H9 (cell line): ENCODE results near the gene ARMC2. TPM values are rescaled to one million over a fixed set of nuclear protein-coding genes. Genes with fewer than 3 reads are reported as not detected.

Experiments
- DNase-seq: peaks from one replicate; pipeline ENCODE4 v3.0.0-alpha.2; 2017
- H2AFZ ChIP-seq: one replicate; pipeline ENCODE4 v1.6.1; 2013; ENCODE audit warnings: mild to moderate bottlenecking, low read length, control low read depth, moderate library complexity
- H2AK5ac ChIP-seq: 2 replicates; pipeline ENCODE4 v1.6.1; 2013; ENCODE audit warnings: low read length, control low read depth, mixed read lengths; ENCODE audit not compliant: insufficient read length
- H2BK120ac ChIP-seq: one replicate; pipeline ENCODE4 v1.6.1; 2013; ENCODE audit warnings: low read depth, mild to moderate bottlenecking, low read length, control low read depth, inconsistent platforms; ENCODE audit not compliant: poor library complexity, severe bottlenecking
- H2BK12ac ChIP-seq: 2 replicates; pipeline ENCODE4 v1.6.1; 2013; ENCODE audit warnings: low read length, control low read depth, mixed read lengths, low read depth; ENCODE audit not compliant: insufficient read length
- H2BK15ac ChIP-seq: 2 replicates; pipeline ENCODE4 v1.6.1; 2013; ENCODE audit warnings: low read depth, low read length, control low read depth
- H2BK20ac ChIP-seq: one replicate; pipeline ENCODE4 v1.6.1; 2013; ENCODE audit warnings: low read depth, mild to moderate bottlenecking, low read length, control low read depth, inconsistent platforms; ENCODE audit not compliant: poor library complexity, severe bottlenecking
- H2BK5ac ChIP-seq: 2 replicates; pipeline ENCODE4 v1.6.1; 2013; ENCODE audit warnings: low read length, control low read depth, mixed read lengths; ENCODE audit not compliant: insufficient read length
- H3K14ac ChIP-seq: 2 replicates; pipeline ENCODE4 v1.6.1; 2013; ENCODE audit warnings: low read length, control low read depth; ENCODE audit not compliant: insufficient read depth
- H3K18ac ChIP-seq: 2 replicates; pipeline ENCODE4 v1.6.1; 2013; ENCODE audit warnings: low read depth, mild to moderate bottlenecking, mixed read lengths, low read length, control low read depth; ENCODE audit not compliant: insufficient read length
- H3K23ac ChIP-seq: 2 replicates; pipeline ENCODE4 v1.6.1; 2013; ENCODE audit warnings: low read length, control low read depth, mixed read lengths, low read depth; ENCODE audit not compliant: insufficient read length
- H3K23me2 ChIP-seq: 2 replicates; pipeline ENCODE4 v1.6.1; 2013; ENCODE audit warnings: low read depth, mild to moderate bottlenecking, mixed read lengths, low read length, control low read depth; ENCODE audit not compliant: insufficient read length, poor library complexity, severe bottlenecking
- H3K27ac ChIP-seq: 2 replicates; pipeline ENCODE4 v1.5.1; 2013; ENCODE audit warnings: low read length, control low read depth, mixed read lengths, low read depth; ENCODE audit not compliant: insufficient read length
- H3K27me3 ChIP-seq: 2 replicates; pipeline ENCODE4 v1.6.1; 2013; ENCODE audit warnings: low read length, control low read depth, inconsistent platforms; ENCODE audit not compliant: insufficient read depth
- H3K4ac ChIP-seq: 2 replicates; pipeline ENCODE4 v1.6.1; 2013; ENCODE audit warnings: low read depth, mild to moderate bottlenecking, control low read depth, inconsistent platforms, low read length, moderate library complexity
- H3K4me1 ChIP-seq: 2 replicates; pipeline ENCODE4 v1.6.1; 2013; ENCODE audit warnings: low read length, control low read depth, inconsistent platforms; ENCODE audit not compliant: insufficient read depth
- H3K4me2 ChIP-seq: 2 replicates; pipeline ENCODE4 v1.6.1; 2013; ENCODE audit warnings: low read length, control low read depth, mixed read lengths; ENCODE audit not compliant: insufficient read length, insufficient read depth
- H3K56ac ChIP-seq: 2 replicates; pipeline ENCODE4 v1.6.1; 2013; ENCODE audit warnings: low read depth, mild to moderate bottlenecking, mixed read lengths, low read length, control low read depth; ENCODE audit not compliant: insufficient read length
- H3K79me1 ChIP-seq: 2 replicates; pipeline ENCODE4 v1.6.1; 2013; ENCODE audit warnings: low read depth, mild to moderate bottlenecking, moderate library complexity, low read length, control low read depth, inconsistent platforms; ENCODE audit not compliant: insufficient read depth, poor library complexity, severe bottlenecking
- H3K79me2 ChIP-seq: 2 replicates; pipeline ENCODE4 v1.6.1; 2013; ENCODE audit warnings: low read length, control low read depth, inconsistent platforms; ENCODE audit not compliant: insufficient read depth
- H3K9ac ChIP-seq: 2 replicates; pipeline ENCODE4 v1.6.1; 2013; ENCODE audit warnings: low read length, control low read depth, mixed read lengths; ENCODE audit not compliant: insufficient read length; ENCODE audit errors: extremely low read depth
- H3K9me3 ChIP-seq: one replicate; pipeline ENCODE4 v1.6.1; 2013; ENCODE audit warnings: low read depth, low read length, inconsistent platforms; ENCODE audit not compliant: control insufficient read depth
- H3T11ph ChIP-seq: one replicate; pipeline ENCODE4 v1.6.1; 2013; ENCODE audit warnings: mild to moderate bottlenecking, low read length, control low read depth, inconsistent platforms
- H4K20me1 ChIP-seq: one replicate; pipeline ENCODE4 v1.6.1; 2013; ENCODE audit not compliant: control insufficient read depth, insufficient read length, insufficient read depth
- H4K5ac ChIP-seq: 2 replicates; pipeline ENCODE4 v1.6.1; 2013; ENCODE audit warnings: low read depth, mild to moderate bottlenecking, mixed read lengths, low read length, control low read depth; ENCODE audit not compliant: insufficient read length
- H4K8ac ChIP-seq: replicated peaks from 2 replicates; pipeline ENCODE4 v1.6.1; 2013; ENCODE audit warnings: low read length, control low read depth, mixed read lengths, low read depth; ENCODE audit not compliant: insufficient read length
- H4K91ac ChIP-seq: 2 replicates; pipeline ENCODE4 v1.6.1; 2013; ENCODE audit warnings: low read depth, mild to moderate bottlenecking, moderate library complexity, mixed read lengths, low read length, control low read depth; ENCODE audit not compliant: insufficient read length
- H3K27ac Mint-ChIP-seq, 3 experiments: 2 replicates in 2 of 3; 3 replicates in 1 of 3; pipeline ENCODE4 v1.8.0; 2020 to 2021; ENCODE audit warnings: mixed read lengths in 3 of 3, mild to moderate bottlenecking in 1 of 3, moderate library complexity in 1 of 3
- H3K27me3 Mint-ChIP-seq: 2 replicates; pipeline ENCODE4 v1.8.0; 2021; ENCODE audit warnings: low read depth, mild to moderate bottlenecking, moderate library complexity, mixed read lengths
- H3K36me3 Mint-ChIP-seq, 3 experiments: 2 replicates in 2 of 3; 3 replicates in 1 of 3; pipeline ENCODE4 v1.8.0; 2020 to 2021; ENCODE audit warnings: low read depth in 3 of 3, mixed read lengths in 3 of 3; ENCODE audit not compliant: insufficient read depth in 1 of 3
- H3K4me1 Mint-ChIP-seq, 2 experiments: 2 replicates each; pipeline ENCODE4 v1.8.0; 2020; ENCODE audit warnings: mixed read lengths in 2 of 2
- H3K4me3 Mint-ChIP-seq, 2 experiments: 2 replicates in 1 of 2; 3 replicates in 1 of 2; pipeline ENCODE4 v1.8.0; 2020 to 2021; ENCODE audit warnings: mild to moderate bottlenecking in 2 of 2, mixed read lengths in 2 of 2, moderate library complexity in 1 of 2
- H3K9me3 Mint-ChIP-seq, 2 experiments: 2 replicates in 1 of 2; 3 replicates in 1 of 2; pipeline ENCODE4 v1.8.0; 2020; ENCODE audit warnings: mild to moderate bottlenecking in 2 of 2, mixed read lengths in 2 of 2, moderate library complexity in 1 of 2
- WGBS: extraction: QIAGEN DNeasy Blood & Tissue Kit; methylation state at CpG from one replicate; pipeline ENCODE4 v1.1.7; 2013; ENCODE audit warnings: missing lambda C conversion rate, low lambda C conversion rate, mixed read lengths; ENCODE audit not compliant: insufficient read length; ENCODE audit errors: extremely low coverage; 5-methylcytosine and 5-hydroxymethylcytosine counted together
- total RNA-seq: library from RNA; stranded (reverse); gene quantifications from 2 replicates; pipeline ENCODE4 v1.2.1, GENCODE V29; 2021
- TF ChIP-seq, protein P1 (sequence below): fragments of 200-600 bp; sonication (generic); conservative IDR thresholded peaks from 3 replicates; pipeline ENCODE4 v1.8.0; 2021; ENCODE audit warnings: antibody characterized with exemption, mild to moderate bottlenecking

The ARMC2 gene
- total RNA-seq, 1 experiment from 2014 or later, result 2.8 TPM

GRCh38 chr6:108966855-108967755 is 118.9 kb downstream of the ARMC2 start:
- Histone ChIP-seq H3T11ph (no peak overlapping the region), H2AFZ (no peak overlapping the region), H2BK120ac (no peak overlapping the region), H2AK5ac (no peak overlapping the region), H3K79me2 (no peaks in the 10 kb centered on the region), H3K23me2 (no peaks in the 10 kb centered on the region), H3K56ac (no peak overlapping the region), H3K27me3 (no peaks in the 10 kb centered on the region), H2BK5ac (no peak overlapping the region), H3K18ac (no peak overlapping the region), H4K5ac (no peak overlapping the region), H3K23ac (no peak overlapping the region), H3K9ac (no peak overlapping the region), H3K4me2 (no peak overlapping the region), H2BK15ac (no peak overlapping the region), H3K14ac (no peak overlapping the region; the same call in 1 of the 2 replicates), H2BK12ac (no peak overlapping the region), H4K8ac (no peak overlapping the region), H4K91ac (no peak overlapping the region), H3K79me1 (no peaks in the 10 kb centered on the region), H4K20me1 (no peaks in the 10 kb centered on the region), H3K4ac (no peak overlapping the region), H3K4me1 (no peaks in the 10 kb centered on the region; the same call in 1 of the 2 replicates), H2BK20ac (no peak overlapping the region), H3K9me3 (no peaks in the 10 kb centered on the region), H3K27ac (no peak overlapping the region)
- Mint-ChIP-seq H3K9me3 (no peaks in the 10 kb centered on the region), H3K4me1 (peaks cover 30 to 32% of the 10 kb centered on the region in 2 experiments), H3K36me3 (no peaks in the 10 kb centered on the region), H3K27ac (peak overlapping the region in 1 of 3 experiments; percentile 94; a peak in 2 of 7 replicates), H3K4me3 (no peak overlapping the region), H3K27me3 (no peaks in the 10 kb centered on the region)
- TF ChIP-seq, protein P1, sequence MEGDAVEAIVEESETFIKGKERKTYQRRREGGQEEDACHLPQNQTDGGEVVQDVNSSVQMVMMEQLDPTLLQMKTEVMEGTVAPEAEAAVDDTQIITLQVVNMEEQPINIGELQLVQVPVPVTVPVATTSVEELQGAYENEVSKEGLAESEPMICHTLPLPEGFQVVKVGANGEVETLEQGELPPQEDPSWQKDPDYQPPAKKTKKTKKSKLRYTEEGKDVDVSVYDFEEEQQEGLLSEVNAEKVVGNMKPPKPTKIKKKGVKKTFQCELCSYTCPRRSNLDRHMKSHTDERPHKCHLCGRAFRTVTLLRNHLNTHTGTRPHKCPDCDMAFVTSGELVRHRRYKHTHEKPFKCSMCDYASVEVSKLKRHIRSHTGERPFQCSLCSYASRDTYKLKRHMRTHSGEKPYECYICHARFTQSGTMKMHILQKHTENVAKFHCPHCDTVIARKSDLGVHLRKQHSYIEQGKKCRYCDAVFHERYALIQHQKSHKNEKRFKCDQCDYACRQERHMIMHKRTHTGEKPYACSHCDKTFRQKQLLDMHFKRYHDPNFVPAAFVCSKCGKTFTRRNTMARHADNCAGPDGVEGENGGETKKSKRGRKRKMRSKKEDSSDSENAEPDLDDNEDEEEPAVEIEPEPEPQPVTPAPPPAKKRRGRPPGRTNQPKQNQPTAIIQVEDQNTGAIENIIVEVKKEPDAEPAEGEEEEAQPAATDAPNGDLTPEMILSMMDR, result no peak
- WGBS, result no CpG with 5 or more reads among the region's 12 CpGs
- peak; percentile 67 for DNase-seq
